Neural progenitor cell (in vitro differentiated cells): ENCODE results near the gene CT45A10. TPM values are rescaled to one million over a fixed set of nuclear protein-coding genes. Genes with fewer than 3 reads are reported as not detected.
"Not testable (repeated sequence)": the region's sequence is repeated elsewhere in the genome, so short reads cannot be mapped to it uniquely, and the experiment has no call there.

ENCODE experiments used
- DNase-seq: peaks from one replicate; pipeline ENCODE4 v3.0.0-alpha.2; 2016; ENCODE audit warnings: low spot score
- H2AFZ ChIP-seq: fragments of 200-600 bp; sonication (generic); replicated peaks from 2 replicates; pipeline ENCODE4 v1.6.1; 2016; ENCODE audit warnings: antibody characterized with exemption
- H3F3A ChIP-seq: fragments of 200-600 bp; sonication (generic); 2 replicates; pipeline ENCODE4 v1.6.1; 2016; ENCODE audit warnings: antibody characterized with exemption, low read depth
- H3K27ac ChIP-seq: fragments of 200-600 bp; sonication (generic); 2 replicates; pipeline ENCODE4 v1.5.1; 2016; ENCODE audit warnings: mild to moderate bottlenecking
- H3K27me3 ChIP-seq: fragments of 200-600 bp; sonication (generic); 2 replicates; pipeline ENCODE4 v1.6.1; 2016; ENCODE audit warnings: mild to moderate bottlenecking, moderate library complexity
- H3K36me3 ChIP-seq: fragments of 200-600 bp; sonication (generic); 2 replicates; pipeline ENCODE4 v1.5.1; 2016
- H3K4me1 ChIP-seq: fragments of 200-600 bp; sonication (generic); 2 replicates; pipeline ENCODE4 v1.6.1; 2016; ENCODE audit warnings: mixed run types
- H3K4me2 ChIP-seq: fragments of 200-600 bp; sonication (generic); 2 replicates; pipeline ENCODE4 v1.6.1; 2016
- H3K4me3 ChIP-seq: fragments of 200-600 bp; sonication (generic); 2 replicates; pipeline ENCODE4 v1.5.1; 2016
- H3K79me2 ChIP-seq: fragments of 200-600 bp; sonication (generic); 2 replicates; pipeline ENCODE4 v1.6.1; 2016; ENCODE audit warnings: low read depth
- H3K9ac ChIP-seq: fragments of 200-600 bp; sonication (generic); 2 replicates; pipeline ENCODE4 v1.6.1; 2016
- H3K9me3 ChIP-seq: fragments of 200-600 bp; sonication (generic); 2 replicates; pipeline ENCODE4 v1.5.1; 2016; ENCODE audit warnings: low read depth
- H4K20me1 ChIP-seq: fragments of 200-600 bp; sonication (generic); 2 replicates; pipeline ENCODE4 v1.6.1; 2016; ENCODE audit warnings: low read depth
- H3K27ac Mint-ChIP-seq: 3 replicates; pipeline ENCODE4 v1.8.0; 2021; ENCODE audit warnings: mixed read lengths
- H3K27me3 Mint-ChIP-seq: 2 replicates; pipeline ENCODE4 v1.8.0; 2022; ENCODE audit warnings: low read depth, mild to moderate bottlenecking, inconsistent platforms, moderate library complexity, mixed read lengths; ENCODE audit not compliant: insufficient read depth
- H3K36me3 Mint-ChIP-seq: 3 replicates; pipeline ENCODE4 v1.8.0; 2021; ENCODE audit warnings: mixed read lengths
- H3K4me1 Mint-ChIP-seq: 3 replicates; pipeline ENCODE4 v1.8.0; 2021; ENCODE audit warnings: mixed read lengths
- H3K4me3 Mint-ChIP-seq: 3 replicates; pipeline ENCODE4 v1.8.0; 2021; ENCODE audit warnings: mild to moderate bottlenecking, moderate library complexity, mixed read lengths
- H3K9me3 Mint-ChIP-seq: 3 replicates; pipeline ENCODE4 v1.8.0; 2020; ENCODE audit warnings: mixed read lengths
- total RNA-seq: library from RNA; depleted of rRNA; stranded (reverse); fragments of >200 nt; gene quantifications from 2 replicates; pipeline ENCODE4 v1.2.3, GENCODE V29; 2015; ENCODE audit warnings: low replicate concordance

The CT45A10 gene
- total RNA-seq, 1 donor from 2014 or later: not detected

DNA sequence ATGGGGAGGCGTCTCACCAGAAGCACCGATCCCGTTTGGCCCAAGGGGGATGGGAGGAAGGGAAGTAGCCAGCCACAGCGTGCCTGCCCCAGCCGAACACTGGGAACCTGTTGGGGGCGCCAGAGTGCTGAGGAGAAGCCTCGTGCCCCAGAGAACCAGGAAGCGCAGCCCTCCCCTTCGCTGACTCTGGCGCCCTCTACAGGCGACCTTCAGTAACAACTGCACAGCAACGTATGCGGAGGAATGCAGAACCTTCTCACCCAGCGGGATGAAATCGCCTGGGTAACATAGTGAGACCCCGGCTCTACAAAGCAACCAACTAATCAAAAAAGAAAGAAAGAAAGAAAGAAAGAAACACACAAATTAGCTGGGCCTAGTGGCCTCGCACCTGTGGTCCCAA is 38.8 kb downstream of the CT45A10 start, which contains the start of gene CT45A8:
TSS of gene CT45A8 (minus strand) at position 101 of the 400 bp plus-strand sequence. CDS start 3,755 bp downstream, outside the sequence.
- H3K4me3 ChIP-seq, H4K20me1 ChIP-seq, H3K36me3 Mint-ChIP-seq, H3K9me3 ChIP-seq, H3K4me3 Mint-ChIP-seq, H3K79me2 ChIP-seq, H3K9ac ChIP-seq, H3K4me2 ChIP-seq, H3K27ac Mint-ChIP-seq, H3K27ac ChIP-seq, H3K36me3 ChIP-seq, H3F3A ChIP-seq, H3K27me3 ChIP-seq, H3K4me1 Mint-ChIP-seq, H3K9me3 Mint-ChIP-seq, H2AFZ ChIP-seq, H3K4me1 ChIP-seq, H3K27me3 Mint-ChIP-seq, DNase-seq: not testable (repeated sequence)

DNA sequence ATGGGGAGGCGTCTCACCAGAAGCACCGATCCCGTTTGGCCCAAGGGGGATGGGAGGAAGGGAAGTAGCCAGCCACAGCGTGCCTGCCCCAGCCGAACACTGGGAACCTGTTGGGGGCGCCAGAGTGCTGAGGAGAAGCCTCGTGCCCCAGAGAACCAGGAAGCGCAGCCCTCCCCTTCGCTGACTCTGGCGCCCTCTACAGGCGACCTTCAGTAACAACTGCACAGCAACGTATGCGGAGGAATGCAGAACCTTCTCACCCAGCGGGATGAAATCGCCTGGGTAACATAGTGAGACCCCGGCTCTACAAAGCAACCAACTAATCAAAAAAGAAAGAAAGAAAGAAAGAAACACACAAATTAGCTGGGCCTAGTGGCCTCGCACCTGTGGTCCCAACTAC is 56.1 kb downstream of the CT45A10 start, which contains the start of gene CT45A7:
TSS of gene CT45A7 (minus strand) at position 101 of the 400 bp plus-strand sequence. CDS start 3,747 bp downstream, outside the sequence.
- not testable (repeated sequence) for H3K4me3 Mint-ChIP-seq, H3K27ac Mint-ChIP-seq, H3K27me3 Mint-ChIP-seq

More for the DNA sequence above, 56.1 kb downstream of the CT45A10 start, which contains the start of gene CT45A7:
- H3K4me2 ChIP-seq, H3K36me3 ChIP-seq, H3F3A ChIP-seq, H3K9me3 ChIP-seq, H3K27me3 ChIP-seq, H3K4me1 Mint-ChIP-seq, H3K36me3 Mint-ChIP-seq, H3K4me3 ChIP-seq, H3K27ac ChIP-seq, H3K9ac ChIP-seq, H3K79me2 ChIP-seq, H3K9me3 Mint-ChIP-seq, H3K4me1 ChIP-seq, H4K20me1 ChIP-seq, H2AFZ ChIP-seq, DNase-seq: not testable (repeated sequence)

Other genes with a start within 250 kb of the CT45A10 start
- gene CT45A1, start 179.8 kb downstream of the CT45A10 start, total RNA-seq: not detected in 2 replicates
- not detected in 2 replicates for gene CT45A3, start 125.3 kb downstream of the CT45A10 start, total RNA-seq
- not detected in 2 replicates for gene CT45A5, start 107.9 kb downstream of the CT45A10 start, total RNA-seq
- not detected in 2 replicates for gene CT45A6, start 90.7 kb downstream of the CT45A10 start, total RNA-seq
- not detected in 2 replicates for gene CT45A2, start 73.4 kb downstream of the CT45A10 start, total RNA-seq
- not detected in 2 replicates for gene CT45A7, start 56.2 kb downstream of the CT45A10 start, total RNA-seq
- not detected in 2 replicates for gene CT45A8, start 38.9 kb downstream of the CT45A10 start, total RNA-seq
- gene CT45A9, start 21.6 kb downstream of the CT45A10 start, total RNA-seq: not detected in 2 replicates
- gene SAGE1, start 272 bp upstream of the CT45A10 start, total RNA-seq: not detected in 2 replicates
- 22.1 and 26.0 TPM in 2 replicates for gene MMGT1, start 80.5 kb upstream of the CT45A10 start, total RNA-seq
- 23.5 and 24.2 TPM in 2 replicates for gene SLC9A6, start 92.0 kb upstream of the CT45A10 start, total RNA-seq